Heart left ventricle (tissue), 16 donors: ENCODE measurements around the gene FAT1. TPM values are rescaled to one million over a fixed set of nuclear protein-coding genes. Genes with fewer than 3 reads are reported as not detected.

Experiments used
- ATAC-seq, 4 donors: fragments of 200-7000 bp; cut with Tn5 transposase; one replicate each; pipeline ENCODE4 v1.9.1; 2020 to 2022; ENCODE audit warnings: moderate library complexity in 4 of 4, mild to moderate bottlenecking in 3 of 4, moderate number of reproducible peaks in 1 of 4
- DNase-seq, 5 donors: peaks; one replicate each; pipeline ENCODE4 v3.0.0-alpha.2; 2020
- H3K27ac ChIP-seq, 12 donors: fragments of 200-600 bp; sonication (generic) in 4 of 12; one replicate each; pipeline versions ENCODE4 v1.5.0 to v1.8.0; 2016 to 2022; ENCODE audit warnings: mild to moderate bottlenecking in 2 of 12
- H3K27me3 ChIP-seq, 9 donors: fragments of 200-600 bp; sonication (generic) in 2 of 9; one replicate each; pipeline versions ENCODE4 v1.5.1 to v1.8.0; 2016 to 2022; ENCODE audit warnings: mild to moderate bottlenecking in 3 of 9
- H3K36me3 ChIP-seq, 9 donors: fragments of 200-600 bp; sonication (generic) in 2 of 9; one replicate each; pipeline versions ENCODE4 v1.5.0 to v1.8.0; 2018 to 2022; ENCODE audit warnings: mild to moderate bottlenecking in 2 of 9
- H3K4me1 ChIP-seq, 12 donors: fragments of 200-600 bp; sonication (generic) in 4 of 12; one replicate each; pipeline versions ENCODE4 v1.5.0 to v1.8.0; 2016 to 2022; ENCODE audit warnings: mild to moderate bottlenecking in 3 of 12
- H3K4me3 ChIP-seq, 12 donors: fragments of 200-600 bp; sonication (generic) in 4 of 12; one replicate each; pipeline versions ENCODE4 v1.5.0 to v1.8.0; 2017 to 2022; ENCODE audit warnings: mild to moderate bottlenecking in 9 of 12, moderate library complexity in 4 of 12
- H3K9me3 ChIP-seq, 12 donors: fragments of 200-600 bp; sonication (generic) in 4 of 12; one replicate each; pipeline versions ENCODE4 v1.5.0 to v1.8.0; 2016 to 2022; ENCODE audit warnings: mild to moderate bottlenecking in 1 of 12
- CTCF ChIP-seq, 12 donors: fragments of 200-600 bp; sonication (generic) in 4 of 12; IDR thresholded peaks; one replicate each; pipeline versions ENCODE4 v1.5.0 to v1.8.0; 2018 to 2022; ENCODE audit warnings: antibody characterized with exemption in 12 of 12, mild to moderate bottlenecking in 5 of 12
- POLR2A ChIP-seq, 2 donors: fragments of 450-650 bp; IDR thresholded peaks; one replicate each; pipeline ENCODE4 v1.6.1; 2017; ENCODE audit warnings: antibody characterized with exemption in 2 of 2, mild to moderate bottlenecking in 2 of 2, moderate library complexity in 2 of 2
- WGBS, 4 donors: extraction: QIAGEN DNeasy Blood & Tissue Kit in 2 of 4; methylation state at CpG; one replicate each; pipeline versions ENCODE4 v1.1.5 to v1.1.7; 2013 to 2018; 5-methylcytosine and 5-hydroxymethylcytosine counted together
- intact Hi-C, 10 donors: fragments of 100-400 bp; cut with DNase I; formaldehyde crosslinking; loops; one replicate each; pipeline versions ENCODE4 v1.11.1 to v1.14.2; 2022
- polyA plus RNA-seq, 2 donors: library from polyadenylated mRNA; stranded (reverse); fragments of 200-250 nt; gene quantifications; one replicate each; pipeline ENCODE4 v1.2.3, GENCODE V29; 2013
- total RNA-seq, 9 donors: library from RNA; depleted of rRNA in 2 of 9; stranded (reverse); fragments of >200 nt in 2 of 9; fragmentation: NEBNext Ultra II Directional in 3 of 9; extraction: Animal tissue kit (Norgen Biotek cat#: 25700) in 3 of 9; gene quantifications; one replicate each; pipeline versions ENCODE4 v1.1.0 to v1.2.4, GENCODE V29; 2016 to 2023
- donor health status: ischemic (EF 13 %, LVEDD 7.1; RV severe dilation, severe dysfunction).
- donor health status: healthy with polysubstance abuse.
- donor health status: DM: no; HTN: yes; CAD: no.
- donor health status: DM: no; HTN: no; CAD: no.
- donor health status: ischemic (EF 25% LVEDD 6.9; RV normal size, moderate dysfunction).
- donor health status: ischemic (EF 25% LVEDD 5.7; RV mildly dilated, moderate dysfunction).
- donor health status: healthy.
- donor health status: DM: yes; HTN: yes; CAD: no.
- donor health status: ischemic (EF 35%, LVEDD 5.7; RV mildly dilated, moderate dysfunction).
- donor health status: nonischemic (EF 11% LVEDD 7.7; RV severe dilation, severe dysfunction).
- donor health status: DM: yes; HTN: yes; CAD: no.
- donor health status: PGD.
- donor health status: ischemic (EF 29% LVEDD 5.4; RV normal size, mild dysfunction).
- donor health status: nonischemic (EF 23%, LVEDD 6.1; RV moderate dilation, normal function).

FAT1 gene
- total and polyA plus RNA-seq, 11 donors: 15.2 to 151 (median 65.9) TPM

- no peak overlapping the region for H3K4me3 ChIP-seq
- no peaks in the 10 kb centered on the region for H3K36me3 ChIP-seq
- intact Hi-C loops: no loop called here
- no peak for TF ChIP-seq POLR2A (IDR thresholded peaks at IDR 0.05)
- no peak for TF ChIP-seq CTCF (IDR thresholded peaks at IDR 0.05)
- H3K27ac ChIP-seq: no peak overlapping the region
- peaks cover 0 to 4% (median 0%) of the 10 kb centered on the region in 12 donors for H3K9me3 ChIP-seq
- whole genome bisulfite sequencing, 4 donors: 73 to 85% (median 77%) methylated on average over 4 of the region's 4 CpGs
- ATAC-seq (no peak), DNase-seq (no peak)
- no peaks in the 10 kb centered on the region for H3K4me1 ChIP-seq
- H3K27me3 ChIP-seq: no peaks in the 10 kb centered on the region
These were observed 47.0 kb upstream of the FAT1 start for GRCh38 chr4:186770481-186771175.

DNA sequence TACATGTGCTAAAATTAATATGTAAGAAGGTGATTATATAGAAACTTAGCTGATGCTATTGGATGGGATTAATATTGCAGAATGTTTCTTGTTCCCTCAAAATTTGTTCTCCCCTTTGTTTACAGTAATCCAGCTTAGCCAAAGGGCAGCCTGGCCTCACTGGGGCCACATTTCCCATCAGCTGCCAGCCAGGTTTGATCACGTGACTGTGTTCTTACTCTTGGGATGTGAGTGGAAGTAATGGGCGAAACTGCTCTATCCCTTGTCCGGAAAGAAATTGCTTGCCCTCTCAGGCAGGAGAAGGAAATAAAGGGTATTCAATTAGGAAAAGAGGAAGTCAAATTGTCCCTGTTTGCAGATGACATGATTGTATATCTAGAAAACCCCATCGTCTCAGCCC lies 44.1 kb upstream of the FAT1 start:
- Histone ChIP-seq H3K4me3 (no peak overlapping the region), H3K9me3 (peaks cover 0 to 4% (median 0%) of the 10 kb centered on the region in 12 donors), H3K27ac (no peak overlapping the region), H3K4me1 (no peaks in the 10 kb centered on the region), H3K36me3 (no peaks in the 10 kb centered on the region), H3K27me3 (no peaks in the 10 kb centered on the region)
- ATAC-seq (no peak), DNase-seq (no peak)
- intact Hi-C loops: no loop called here
- no peak for TF ChIP-seq CTCF (IDR thresholded peaks at IDR 0.05)
- TF ChIP-seq POLR2A (IDR thresholded peaks at IDR 0.05): no peak
- 85 to 92% (median 87%) methylated on average over 3 to 4 of the region's 4 CpGs for WGBS, 4 donors

DNA sequence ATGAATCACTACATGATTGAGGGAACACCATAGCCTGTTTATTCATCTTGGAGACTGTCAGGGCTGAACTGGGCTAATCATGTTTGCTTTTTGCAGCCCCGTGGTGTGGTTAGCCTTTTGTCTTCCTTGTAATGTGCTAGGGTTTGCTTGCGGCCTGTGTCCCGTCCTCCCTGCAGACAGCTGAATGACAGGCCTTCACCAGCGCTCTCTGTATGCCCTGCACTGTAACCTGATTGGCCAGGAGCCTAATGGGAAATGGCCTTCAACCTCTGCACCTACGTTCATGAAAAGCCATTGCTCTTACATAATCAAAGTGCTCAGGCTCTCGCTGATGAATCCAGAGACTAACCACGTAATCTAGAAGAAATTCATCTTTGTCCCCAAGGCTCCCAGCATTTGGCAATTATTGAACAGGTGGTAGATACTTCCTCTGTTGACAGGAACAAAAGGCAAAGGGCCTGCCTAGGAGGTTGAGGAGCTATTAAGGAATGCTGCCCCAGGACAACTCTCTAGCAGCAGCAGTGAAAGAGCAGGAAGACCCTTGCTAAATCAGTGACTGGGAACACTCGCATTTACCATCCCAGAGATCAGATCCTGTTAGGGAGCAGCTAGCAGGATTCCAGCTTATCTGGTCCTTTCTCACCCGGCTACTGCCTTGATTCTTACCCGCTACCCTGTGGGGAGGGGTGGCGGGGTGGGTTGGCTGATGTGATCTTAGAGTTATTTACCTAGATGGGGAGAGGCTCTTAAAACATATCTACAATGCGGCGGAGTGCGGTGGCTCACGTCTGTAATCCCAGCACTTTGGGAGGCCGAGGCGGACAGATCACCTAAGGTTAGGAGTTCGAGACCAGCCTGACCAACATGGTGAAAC lies 42.3 kb upstream of the FAT1 start:
- DNase-seq: no peak
- Histone ChIP-seq H3K4me1 (no peaks in the 10 kb centered on the region), H3K27ac (no peak overlapping the region), H3K9me3 (peaks cover 0 to 4% (median 0%) of the 10 kb centered on the region in 12 donors), H3K36me3 (no peaks in the 10 kb centered on the region), H3K27me3 (no peaks in the 10 kb centered on the region), H3K4me3 (no peak overlapping the region)
- no peak for ATAC-seq
- WGBS, 4 donors: 67 to 73% (median 70%) methylated on average over 18 of the region's 18 CpGs
- intact Hi-C loops: no loop called here
- no peak for TF ChIP-seq POLR2A (IDR thresholded peaks at IDR 0.05)
- no peak for TF ChIP-seq CTCF (IDR thresholded peaks at IDR 0.05)

- peak in 1 of 4 donors; percentile 41 for ATAC-seq
- DNase-seq: no peak
- H3K27ac ChIP-seq: no peak overlapping the region
- intact Hi-C loops: no loop called here
- H3K27me3 ChIP-seq: no peaks in the 10 kb centered on the region
- H3K4me3 ChIP-seq: peak overlapping the region in 2 of 12 donors; percentile 1 to 32
- no peaks in the 10 kb centered on the region for H3K36me3 ChIP-seq
- no peaks in the 10 kb centered on the region for H3K4me1 ChIP-seq
- no peak for TF ChIP-seq POLR2A (IDR thresholded peaks at IDR 0.05)
- TF ChIP-seq CTCF (IDR thresholded peaks at IDR 0.05): no peak
- H3K9me3 ChIP-seq: peaks cover 0 to 4% (median 0%) of the 10 kb centered on the region in 12 donors
- 62 to 75% (median 66%) methylated on average over 9 of the region's 9 CpGs for WGBS, 4 donors
These were observed 41.5 kb upstream of the FAT1 start for GRCh38 chr4:186765138-186765537.
